CD4-positive, alpha-beta T cell treated with Interleukin-6 at 100 ng/mL for 8 hours (primary cell): Measurements from ENCODE around the gene ERCC8.

ENCODE experiments used
- DNase-seq: peaks from one replicate; pipeline ENCODE4 v3.0.0-alpha.2; 2020; ENCODE audit warnings: mixed read lengths, low spot score

Gene ERCC8

GRCh38 chr5:60835554-60835953 lies 109.3 kb downstream of the ERCC8 start:
- DNase-seq: no peak

- DNase-seq: no peak
Measured at GRCh38 chr5:60833520-60833919, 111.3 kb downstream of the ERCC8 start.

GRCh38 chr5:60830581-60831127 lies 114.2 kb downstream of the ERCC8 start:
- DNase-seq: no peak

GRCh38 chr5:60829490-60830266 lies 115.2 kb downstream of the ERCC8 start:
- DNase-seq: no peak

GRCh38 chr5:60827201-60827600 lies 117.7 kb downstream of the ERCC8 start:
- no peak for DNase-seq

GRCh38 chr5:60826653-60827052 lies 118.2 kb downstream of the ERCC8 start:
- no peak for DNase-seq
